Lower leg skin (tissue), 3 donors: ENCODE measurements around the gene PLEKHA4.

ENCODE experiments used
- POLR2A ChIP-seq, 2 donors: fragments of 450-650 bp; IDR thresholded peaks; one replicate each; pipeline ENCODE4 v1.6.1; 2016 to 2017; ENCODE audit warnings: antibody characterized with exemption in 2 of 2, mild to moderate bottlenecking in 1 of 2, moderate library complexity in 1 of 2
- TF ChIP-seq, protein P1 (sequence below), 3 donors: fragments of 450-650 bp; IDR thresholded peaks; one replicate each; pipeline ENCODE4 v1.5.1; 2016; ENCODE audit warnings: antibody characterized with exemption in 3 of 3, mild to moderate bottlenecking in 3 of 3, moderate library complexity in 2 of 3

DNA sequence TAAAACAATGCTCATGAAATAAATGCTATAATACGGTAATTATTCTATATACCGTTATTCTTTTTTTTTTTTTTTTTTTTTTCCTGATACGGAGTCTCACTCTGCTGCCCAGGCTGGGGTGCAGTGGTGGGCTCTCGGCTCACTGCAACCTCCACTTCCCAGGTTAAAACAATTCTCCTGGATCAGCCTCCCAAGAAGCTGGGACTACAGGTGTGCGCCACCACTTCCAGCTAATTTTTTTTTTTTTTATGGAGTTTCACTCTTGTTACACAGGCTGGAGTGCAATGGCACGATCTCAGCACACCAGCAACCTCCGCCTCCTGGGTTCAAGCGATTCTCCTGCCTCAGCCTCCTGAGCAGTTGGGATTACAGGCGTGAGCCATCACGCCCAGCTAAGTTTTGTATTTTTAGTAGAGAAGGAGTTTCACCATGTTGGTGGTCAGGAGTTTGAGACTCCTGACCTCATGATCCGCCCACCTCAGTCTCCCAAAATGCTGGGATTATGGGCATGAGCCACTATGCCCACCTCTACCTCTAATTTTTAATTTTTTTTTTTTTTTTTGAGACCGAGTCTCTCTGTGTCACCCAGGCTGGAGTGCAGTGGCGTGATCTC is 10.7 kb upstream of the PLEKHA4 start:
- TF ChIP-seq POLR2A (IDR thresholded peaks at IDR 0.05), result no peak
- TF ChIP-seq, protein P1, sequence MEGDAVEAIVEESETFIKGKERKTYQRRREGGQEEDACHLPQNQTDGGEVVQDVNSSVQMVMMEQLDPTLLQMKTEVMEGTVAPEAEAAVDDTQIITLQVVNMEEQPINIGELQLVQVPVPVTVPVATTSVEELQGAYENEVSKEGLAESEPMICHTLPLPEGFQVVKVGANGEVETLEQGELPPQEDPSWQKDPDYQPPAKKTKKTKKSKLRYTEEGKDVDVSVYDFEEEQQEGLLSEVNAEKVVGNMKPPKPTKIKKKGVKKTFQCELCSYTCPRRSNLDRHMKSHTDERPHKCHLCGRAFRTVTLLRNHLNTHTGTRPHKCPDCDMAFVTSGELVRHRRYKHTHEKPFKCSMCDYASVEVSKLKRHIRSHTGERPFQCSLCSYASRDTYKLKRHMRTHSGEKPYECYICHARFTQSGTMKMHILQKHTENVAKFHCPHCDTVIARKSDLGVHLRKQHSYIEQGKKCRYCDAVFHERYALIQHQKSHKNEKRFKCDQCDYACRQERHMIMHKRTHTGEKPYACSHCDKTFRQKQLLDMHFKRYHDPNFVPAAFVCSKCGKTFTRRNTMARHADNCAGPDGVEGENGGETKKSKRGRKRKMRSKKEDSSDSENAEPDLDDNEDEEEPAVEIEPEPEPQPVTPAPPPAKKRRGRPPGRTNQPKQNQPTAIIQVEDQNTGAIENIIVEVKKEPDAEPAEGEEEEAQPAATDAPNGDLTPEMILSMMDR (IDR thresholded peaks at IDR 0.05), result no peak
